IMR-90 (cell line): ENCODE data around the gene DPM1. TPM values are rescaled to one million over a fixed set of nuclear protein-coding genes. Genes with fewer than 3 reads are reported as not detected.

Experiments used
- ATAC-seq: fragments of 200-7000 bp; cut with Tn5 transposase; 2 replicates; pipeline ENCODE4 v1.9.1; 2020; ENCODE audit warnings: low read depth, mild to moderate bottlenecking, moderate library complexity
- BruUV-seq: library from RNA; stranded (reverse); fragments of 400-500 nt; replicated peaks from 2 replicates; lab custom pipeline; 2021; lab: Mats Ljungman, UMichigan
- CTCF ChIA-PET: fragments of 300-600 bp; formaldehyde crosslinking; extraction: SDS; loops from one replicate; lab custom pipeline; 2021; ENCODE audit warnings: antibody characterized with exemption; lab: Yijun Ruan, JAX
- POLR2A ChIA-PET: fragments of 300-600 bp; sonication (Branson Sonifier 250); formaldehyde crosslinking; loops from one replicate; lab custom pipeline; 2022; ENCODE audit warnings: antibody characterized with exemption; ENCODE audit not compliant: unreplicated experiment; lab: Charles Lee
- DNase-seq: peaks from one replicate; pipeline ENCODE4 v3.0.0; 2013
- H2AFZ ChIP-seq: replicated peaks from 2 replicates; pipeline ENCODE3; 2013; ENCODE audit warnings: low read length, mild to moderate bottlenecking; ENCODE audit not compliant: poor library complexity
- H2AK5ac ChIP-seq: 2 replicates; pipeline ENCODE4 v1.6.1; 2013; ENCODE audit warnings: low read depth, low read length, inconsistent platforms
- H2AK9ac ChIP-seq: replicated peaks from 2 replicates; pipeline ENCODE3; 2013; ENCODE audit warnings: mild to moderate bottlenecking, low read depth, low read length, moderate library complexity; ENCODE audit not compliant: poor library complexity
- H2BK120ac ChIP-seq: 2 replicates; pipeline ENCODE4 v1.6.1; 2013; ENCODE audit warnings: low read depth, low read length, inconsistent platforms
- H2BK15ac ChIP-seq: 3 replicates; pipeline ENCODE4 v1.6.1; 2013; ENCODE audit warnings: low read depth, low read length, inconsistent platforms
- H2BK20ac ChIP-seq: 2 replicates; pipeline ENCODE4 v1.6.1; 2013; ENCODE audit warnings: low read depth, mild to moderate bottlenecking, inconsistent platforms, low read length, moderate library complexity
- H2BK5ac ChIP-seq: 2 replicates; pipeline ENCODE4 v1.6.1; 2013; ENCODE audit warnings: mild to moderate bottlenecking, low read depth, low read length, inconsistent platforms; ENCODE audit not compliant: poor library complexity, severe bottlenecking
- H3K14ac ChIP-seq: replicated peaks from 2 replicates; pipeline ENCODE4 v1.6.1; 2013; ENCODE audit warnings: low read depth, low read length, inconsistent platforms
- H3K18ac ChIP-seq: 2 replicates; pipeline ENCODE4 v1.6.1; 2013; ENCODE audit warnings: low read depth, low read length, control low read depth
- H3K23ac ChIP-seq: 2 replicates; pipeline ENCODE4 v1.6.1; 2013; ENCODE audit warnings: low read depth, low read length, inconsistent platforms
- H3K27ac ChIP-seq: 2 replicates; pipeline ENCODE4 v1.5.1; 2013; ENCODE audit warnings: mild to moderate bottlenecking, control low read depth, low read length; ENCODE audit not compliant: insufficient read depth
- H3K27me3 ChIP-seq: 2 replicates; pipeline ENCODE4 v1.6.1; 2013; ENCODE audit warnings: low read length; ENCODE audit not compliant: control insufficient read depth, insufficient read depth
- H3K36me3 ChIP-seq: 2 replicates; pipeline ENCODE4 v1.6.1; 2013; ENCODE audit warnings: low read length, mixed read lengths; ENCODE audit not compliant: control insufficient read depth, insufficient read depth
- H3K4ac ChIP-seq: 2 replicates; pipeline ENCODE4 v1.6.1; 2013; ENCODE audit warnings: low read depth, low read length, inconsistent platforms
- H3K4me1 ChIP-seq: 2 replicates; pipeline ENCODE4 v1.6.1; 2013; ENCODE audit warnings: low read length, mixed read lengths; ENCODE audit not compliant: control insufficient read depth, insufficient read depth
- H3K4me2 ChIP-seq: 2 replicates; pipeline ENCODE4 v1.6.1; 2013; ENCODE audit warnings: low read depth, mild to moderate bottlenecking, control low read depth, low read length, moderate library complexity
- H3K4me3 ChIP-seq: 2 replicates; pipeline ENCODE4 v1.5.1; 2013; ENCODE audit warnings: low read depth, mild to moderate bottlenecking, control low read depth, low read length, moderate library complexity; ENCODE audit not compliant: insufficient read depth
- H3K56ac ChIP-seq: 2 replicates; pipeline ENCODE4 v1.6.1; 2013; ENCODE audit warnings: low read length, inconsistent platforms; ENCODE audit not compliant: insufficient read depth; ENCODE audit errors: extremely low read depth
- H3K79me1 ChIP-seq, 2 experiments: 2 replicates each; pipeline ENCODE4 v1.6.1; 2013; ENCODE audit warnings: low read length in 2 of 2, inconsistent platforms in 1 of 2, low read depth in 1 of 2
- H3K9ac ChIP-seq: 2 replicates; pipeline ENCODE4 v1.6.1; 2013; ENCODE audit warnings: low read depth, low read length, control low read depth
- H3K9me1 ChIP-seq: 2 replicates; pipeline ENCODE4 v1.6.1; 2013; ENCODE audit warnings: low read length, inconsistent platforms; ENCODE audit not compliant: insufficient read depth
- H3K9me3 ChIP-seq: 2 replicates; pipeline ENCODE4 v1.6.1; 2013; ENCODE audit warnings: low read length; ENCODE audit not compliant: control insufficient read depth, insufficient read depth
- H4K20me1 ChIP-seq: 2 replicates; pipeline ENCODE4 v1.6.1; 2013; ENCODE audit warnings: low read length, inconsistent platforms; ENCODE audit not compliant: insufficient read depth
- H4K5ac ChIP-seq: 2 replicates; pipeline ENCODE4 v1.6.1; 2013; ENCODE audit warnings: mild to moderate bottlenecking, low read depth, low read length, control low read depth
- H4K8ac ChIP-seq, 2 experiments: 2 replicates each; pipeline ENCODE4 v1.6.1; 2013; ENCODE audit warnings: low read depth in 2 of 2, low read length in 2 of 2, control low read depth in 1 of 2, inconsistent platforms in 1 of 2
- H4K91ac ChIP-seq: 2 replicates; pipeline ENCODE4 v1.6.1; 2013; ENCODE audit warnings: low read depth, low read length, inconsistent platforms; ENCODE audit not compliant: insufficient read depth
- MXI1 ChIP-seq: IDR thresholded peaks from 2 replicates; pipeline ENCODE4 v1.6.1; 2012; ENCODE audit warnings: low read depth, mild to moderate bottlenecking, low read length, moderate library complexity, borderline replicate concordance
- WGBS, 2 experiments: methylation state at CpG; one replicate each; pipeline versions ENCODE4 v1.1.5 to v1.1.7; 2013; ENCODE audit warnings: missing lambda C conversion rate in 2 of 2; ENCODE audit not compliant: insufficient read length in 1 of 2; ENCODE audit errors: extremely low coverage in 2 of 2; 5-methylcytosine and 5-hydroxymethylcytosine counted together
- dilution Hi-C: fragments of 300-500 bp; cut with HindIII; formaldehyde crosslinking; loops from one replicate; pipeline ENCODE4 v1.14.3; 2018; ENCODE audit warnings: low sequenced_read_pairs; ENCODE audit not compliant: unreplicated experiment
- in situ Hi-C: fragments of 300-500 bp; cut with MboI; formaldehyde crosslinking; loops from 3 replicates; pipeline ENCODE4 v1.14.3; 2019; ENCODE audit warnings: low sequenced_read_pairs, inconsistent platforms, mixed read lengths
- intact Hi-C: fragments of 100-400 bp; cut with micrococcal nuclease; formaldehyde crosslinking; loops from 2 replicates; pipeline ENCODE4 v1.10.0; 2022
- polyA plus RNA-seq, 3 experiments: library from polyadenylated mRNA; depleted of rRNA; stranded (reverse); fragments of >200 nt; gene quantifications; 2 replicates each; pipeline ENCODE4 v1.2.3, GENCODE V29; 2012; ENCODE audit warnings: low replicate concordance in 1 of 3
- total RNA-seq: library from RNA; depleted of rRNA; stranded (reverse); fragments of >200 nt; gene quantifications from 2 replicates; pipeline ENCODE4 v1.2.3, GENCODE V29; 2012

Gene DPM1
- total and polyA plus RNA-seq, 2 of the 4 experiments (the other 2 are of a cell fraction), result 59.1 to 89.1 TPM

GRCh38 chr20:50885781-50886180 is 72.6 kb downstream of the DPM1 start:
- H4K20me1 ChIP-seq, result peaks cover 26% of the 10 kb centered on the region
- dilution Hi-C loops, result no loop called here
- no TSS peak for BruUV-seq
- in situ Hi-C loops, result no loop called here
- no peak overlapping the region for H3K56ac ChIP-seq
- H2BK120ac ChIP-seq, result no peak overlapping the region
- H3K4me2 ChIP-seq, result no peak overlapping the region
- H4K5ac ChIP-seq, result no peak overlapping the region
- H2BK5ac ChIP-seq, result no peak overlapping the region
- H3K9me3 ChIP-seq, result 0 out of 2 replicates have a peak, but pooled peaks cover 2% of the 10 kb centered on the region
- CTCF ChIA-PET, result interaction anchor here (0.6 kb wide), 1 partner anchor 91 kb away, joined by 3 read pairs; the partner anchor contains the start of gene BCAS4
- no peak overlapping the region for H3K23ac ChIP-seq
- peaks cover 20% of the 10 kb centered on the region for H3K9me1 ChIP-seq
- no peak overlapping the region for H2AK9ac ChIP-seq
- no peak overlapping the region for H3K4ac ChIP-seq
- peaks cover 19 to 48% of the 10 kb centered on the region in 2 experiments; a peak in 3 of 4 replicates for H3K79me1 ChIP-seq
- peak overlapping the region; percentile 33 for H2AFZ ChIP-seq
- H2BK20ac ChIP-seq, result no peak overlapping the region
- H3K18ac ChIP-seq, result no peak overlapping the region
- no peak for TF ChIP-seq MXI1
- ATAC-seq, result no peak
- no peak overlapping the region for H2AK5ac ChIP-seq
- intact Hi-C loops, result no loop called here
- no peak overlapping the region for H3K9ac ChIP-seq
- H3K4me3 ChIP-seq, result no peak overlapping the region
- H4K91ac ChIP-seq, result no peak overlapping the region
- H4K8ac ChIP-seq, result no peak overlapping the region
- H3K14ac ChIP-seq, result no peak overlapping the region
- no peak overlapping the region for H3K27ac ChIP-seq
- no peak overlapping the region for H2BK15ac ChIP-seq
- H3K27me3 ChIP-seq, result no peaks in the 10 kb centered on the region
- WGBS, 2 experiments, result 100% methylated on average over 1 of the region's 5 CpGs; no CpG with 5 or more reads in 1 of the 2 experiments
- H3K36me3 ChIP-seq, result peaks cover 11% of the 10 kb centered on the region
- DNase-seq, result no peak
- POLR2A ChIA-PET, result no interaction called here
- no peaks in the 10 kb centered on the region for H3K4me1 ChIP-seq
